Measurements from ENCODE around the gene GPR25.
"Not testable (repeated sequence)": the region's sequence is repeated elsewhere in the genome, so short reads cannot be mapped to it uniquely, and the experiment has no call there.

The GPR25 gene

GRCh38 chr1:200895801-200896530, 23.2 kb downstream of the GPR25 start:
- no peak for DNase-seq

GRCh38 chr1:200896531-200897196, 23.9 kb downstream of the GPR25 start:
- DNase-seq: no peak

GRCh38 chr1:200897259-200897658, 24.5 kb downstream of the GPR25 start:
- DNase-seq: no peak

- DNase-seq: no peak
Measured at GRCh38 chr1:200899015-200899386, 26.2 kb downstream of the GPR25 start.

GRCh38 chr1:200899451-200899915, 26.7 kb downstream of the GPR25 start:
- no peak for DNase-seq

- no peak for DNase-seq
Measured at GRCh38 chr1:200899954-200900867, 27.4 kb downstream of the GPR25 start.

- DNase-seq: no peak
Measured at GRCh38 chr1:200900877-200901276, 28.1 kb downstream of the GPR25 start.

- DNase-seq: no peak
Measured at GRCh38 chr1:200901350-200901749, 28.6 kb downstream of the GPR25 start.

- DNase-seq: no peak
Measured at GRCh38 chr1:200901796-200902444, 29.1 kb downstream of the GPR25 start.

- no peak for DNase-seq
Measured at GRCh38 chr1:200903793-200904192, 31.0 kb downstream of the GPR25 start.

GRCh38 chr1:200904772-200905171, 32.0 kb downstream of the GPR25 start:
- no peak for DNase-seq

GRCh38 chr1:200905411-200906052, 32.8 kb downstream of the GPR25 start:
- DNase-seq: peak; percentile 17

GRCh38 chr1:200906491-200906890, 33.7 kb downstream of the GPR25 start:
- DNase-seq: no peak

- no peak for DNase-seq
Measured at GRCh38 chr1:200907611-200908097, 34.9 kb downstream of the GPR25 start.

- DNase-seq: no peak
Measured at GRCh38 chr1:200908191-200908868, 35.5 kb downstream of the GPR25 start.

GRCh38 chr1:200909071-200909470, 36.3 kb downstream of the GPR25 start:
- no peak for DNase-seq

GRCh38 chr1:200909757-200910239, 37.0 kb downstream of the GPR25 start:
- no peak for DNase-seq

GRCh38 chr1:200911361-200911760, 38.6 kb downstream of the GPR25 start:
- DNase-seq: no peak

GRCh38 chr1:200911936-200912335, 39.2 kb downstream of the GPR25 start:
- not testable (repeated sequence) for DNase-seq

- no peak for DNase-seq
Measured at GRCh38 chr1:200912737-200913407, 40.1 kb downstream of the GPR25 start.

GRCh38 chr1:200916152-200916551, 43.4 kb downstream of the GPR25 start:
- no peak for DNase-seq

Measured in CD4-positive, alpha-beta T cell treated with Interferon gamma for 1 hour (primary cell).